Gastroesophageal sphincter (tissue), 4 donors: ENCODE measurements around the gene CYSTM1. TPM values are rescaled to one million over a fixed set of nuclear protein-coding genes. Genes with fewer than 3 reads are reported as not detected.
A peak's percentile ranks its signal among the peaks of the same experiment; 100 is the strongest.

ENCODE experiments used
- ATAC-seq: fragments of 150-250 bp; one replicate; pipeline ENCODE4 v1.9.1; 2016; ENCODE audit warnings: mild to moderate bottlenecking, moderate library complexity
- H3K27ac ChIP-seq, 4 donors: fragments of 200-600 bp; sonication (generic) in 3 of 4; 1 replicate in 3 of 4; 2 replicates in 1 of 4; pipeline ENCODE4 v1.5.1; 2016 to 2019
- H3K27me3 ChIP-seq: fragments of 200-600 bp; sonication (generic); one replicate; pipeline ENCODE4 v1.5.1; 2019
- H3K36me3 ChIP-seq, 2 donors: fragments of 200-600 bp; sonication (generic); one replicate each; pipeline ENCODE4 v1.5.1; 2019; ENCODE audit warnings: control low read depth in 1 of 2
- H3K4me1 ChIP-seq, 3 donors: fragments of 200-600 bp; sonication (generic); 1 replicate in 2 of 3; 2 replicates in 1 of 3; pipeline ENCODE4 v1.5.1; 2016 to 2019; ENCODE audit warnings: control low read depth in 2 of 3
- H3K4me3 ChIP-seq, 2 donors: fragments of 200-600 bp; sonication (generic); one replicate each; pipeline ENCODE4 v1.5.1; 2019; ENCODE audit warnings: mild to moderate bottlenecking in 1 of 2, moderate library complexity in 1 of 2
- H3K9me3 ChIP-seq, 3 donors: fragments of 200-600 bp; sonication (generic); one replicate each; pipeline ENCODE4 v1.5.1; 2017 to 2019; ENCODE audit warnings: control low read depth in 2 of 3
- EP300 ChIP-seq: sonication (generic); formaldehyde crosslinking; IDR thresholded peaks from one replicate; pipeline ENCODE4 v1.6.1; 2017; ENCODE audit warnings: antibody characterized with exemption, mild to moderate bottlenecking
- POLR2A ChIP-seq, 2 donors: fragments of 450-650 bp; IDR thresholded peaks; one replicate each; pipeline ENCODE4 v1.6.1; 2017; ENCODE audit warnings: antibody characterized with exemption in 2 of 2, mild to moderate bottlenecking in 2 of 2, moderate library complexity in 1 of 2
- POLR2AphosphoS5 ChIP-seq: sonication (generic); formaldehyde crosslinking; IDR thresholded peaks from one replicate; pipeline ENCODE4 v1.6.1; 2017; ENCODE audit warnings: antibody characterized with exemption
- WGBS, 2 donors: methylation state at CpG; one replicate each; pipeline ENCODE4 v1.1.5; 2018; ENCODE audit warnings: low coverage in 1 of 2; 5-methylcytosine and 5-hydroxymethylcytosine counted together
- total RNA-seq, 4 donors: library from RNA; depleted of rRNA; stranded (reverse); fragments of >200 nt; gene quantifications; one replicate each; pipeline ENCODE4 v1.1.0, GENCODE V29; 2016
- TF ChIP-seq, protein P1 (sequence below), 4 experiments: fragments of 200-600 bp in 2 of 4; fragments of 450-650 bp in 2 of 4; sonication (generic) in 1 of 4; IDR thresholded peaks; one replicate each; pipeline ENCODE4 v1.5.1; 2017 to 2019; ENCODE audit warnings: antibody characterized with exemption in 4 of 4, mild to moderate bottlenecking in 2 of 4, moderate library complexity in 2 of 4

Gene CYSTM1
- total RNA-seq, 4 donors from 2014 or later, result 41.6 to 102 (median 62.3) TPM

DNA sequence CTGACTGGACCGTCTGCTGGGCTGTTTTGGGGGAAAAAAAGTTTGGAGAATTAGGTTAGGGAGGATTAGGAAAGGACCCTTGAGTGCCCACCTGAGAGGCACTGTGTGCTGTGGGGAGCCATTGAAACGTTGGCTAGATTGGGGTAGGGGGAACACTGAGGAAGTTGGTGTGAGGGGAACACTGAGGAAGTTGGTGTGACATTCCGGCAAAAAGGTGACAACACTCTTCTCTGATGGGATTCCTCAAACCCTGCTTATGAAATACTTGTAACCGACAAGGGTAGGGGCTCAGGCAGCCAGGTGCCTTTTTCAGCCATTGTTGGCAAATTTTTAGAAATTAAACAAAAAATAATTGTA, 1.0 kb downstream of the CYSTM1 start:
- H3K27ac ChIP-seq, result peak overlapping the region; percentile 91 to 100 (median 96)
- H3K4me3 ChIP-seq, result peak overlapping the region; percentile 80 to 100
- no peaks in the 10 kb centered on the region for H3K27me3 ChIP-seq
- no peak for ATAC-seq
- WGBS, 2 donors, result 8 to 16% methylated on average over 3 to 4 of the region's 4 CpGs
- H3K4me1 ChIP-seq, result peaks cover 4 to 63% (median 20%) of the 10 kb centered on the region in 3 donors
- no peak for TF ChIP-seq POLR2AphosphoS5
- TF ChIP-seq, protein P1, sequence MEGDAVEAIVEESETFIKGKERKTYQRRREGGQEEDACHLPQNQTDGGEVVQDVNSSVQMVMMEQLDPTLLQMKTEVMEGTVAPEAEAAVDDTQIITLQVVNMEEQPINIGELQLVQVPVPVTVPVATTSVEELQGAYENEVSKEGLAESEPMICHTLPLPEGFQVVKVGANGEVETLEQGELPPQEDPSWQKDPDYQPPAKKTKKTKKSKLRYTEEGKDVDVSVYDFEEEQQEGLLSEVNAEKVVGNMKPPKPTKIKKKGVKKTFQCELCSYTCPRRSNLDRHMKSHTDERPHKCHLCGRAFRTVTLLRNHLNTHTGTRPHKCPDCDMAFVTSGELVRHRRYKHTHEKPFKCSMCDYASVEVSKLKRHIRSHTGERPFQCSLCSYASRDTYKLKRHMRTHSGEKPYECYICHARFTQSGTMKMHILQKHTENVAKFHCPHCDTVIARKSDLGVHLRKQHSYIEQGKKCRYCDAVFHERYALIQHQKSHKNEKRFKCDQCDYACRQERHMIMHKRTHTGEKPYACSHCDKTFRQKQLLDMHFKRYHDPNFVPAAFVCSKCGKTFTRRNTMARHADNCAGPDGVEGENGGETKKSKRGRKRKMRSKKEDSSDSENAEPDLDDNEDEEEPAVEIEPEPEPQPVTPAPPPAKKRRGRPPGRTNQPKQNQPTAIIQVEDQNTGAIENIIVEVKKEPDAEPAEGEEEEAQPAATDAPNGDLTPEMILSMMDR (IDR thresholded peaks at IDR 0.05), result no peak
- TF ChIP-seq POLR2A (IDR thresholded peaks at IDR 0.05), result no peak
- no peak for TF ChIP-seq EP300
- H3K9me3 ChIP-seq, result no peaks in the 10 kb centered on the region
- H3K36me3 ChIP-seq, result no peaks in the 10 kb centered on the region

DNA sequence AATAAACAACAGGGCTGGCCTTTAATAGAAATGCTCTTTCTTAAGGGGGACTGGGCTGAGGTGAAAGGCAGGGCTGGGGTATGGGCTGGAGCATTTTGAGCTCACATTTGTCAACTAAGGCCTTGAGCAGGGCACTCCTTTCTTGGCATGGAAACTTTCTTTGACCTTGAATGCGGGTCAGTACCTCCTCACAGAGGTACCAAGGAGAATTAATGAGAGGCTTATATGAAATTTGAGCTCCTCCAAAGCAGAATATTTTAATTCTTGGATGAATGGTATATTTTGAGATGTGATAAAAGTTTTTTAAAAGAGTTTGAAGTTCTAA, 3.1 kb downstream of the CYSTM1 start:
- Histone ChIP-seq H3K27me3 (no peaks in the 10 kb centered on the region), H3K36me3 (no peaks in the 10 kb centered on the region), H3K27ac (peak overlapping the region; percentile 52 to 100 (median 76)), H3K4me1 (peaks cover 12 to 83% (median 28%) of the 10 kb centered on the region in 3 donors), H3K4me3 (no peak overlapping the region), H3K9me3 (no peaks in the 10 kb centered on the region)
- WGBS, 2 donors, result 17 to 63% methylated on average over 1 of the region's 1 CpG
- TF ChIP-seq, protein P1 (IDR thresholded peaks at IDR 0.05), result no peak
- TF ChIP-seq POLR2AphosphoS5 (no peak), EP300 (no peak), POLR2A (IDR thresholded peaks at IDR 0.05) (no peak)
- ATAC-seq, result no peak

DNA sequence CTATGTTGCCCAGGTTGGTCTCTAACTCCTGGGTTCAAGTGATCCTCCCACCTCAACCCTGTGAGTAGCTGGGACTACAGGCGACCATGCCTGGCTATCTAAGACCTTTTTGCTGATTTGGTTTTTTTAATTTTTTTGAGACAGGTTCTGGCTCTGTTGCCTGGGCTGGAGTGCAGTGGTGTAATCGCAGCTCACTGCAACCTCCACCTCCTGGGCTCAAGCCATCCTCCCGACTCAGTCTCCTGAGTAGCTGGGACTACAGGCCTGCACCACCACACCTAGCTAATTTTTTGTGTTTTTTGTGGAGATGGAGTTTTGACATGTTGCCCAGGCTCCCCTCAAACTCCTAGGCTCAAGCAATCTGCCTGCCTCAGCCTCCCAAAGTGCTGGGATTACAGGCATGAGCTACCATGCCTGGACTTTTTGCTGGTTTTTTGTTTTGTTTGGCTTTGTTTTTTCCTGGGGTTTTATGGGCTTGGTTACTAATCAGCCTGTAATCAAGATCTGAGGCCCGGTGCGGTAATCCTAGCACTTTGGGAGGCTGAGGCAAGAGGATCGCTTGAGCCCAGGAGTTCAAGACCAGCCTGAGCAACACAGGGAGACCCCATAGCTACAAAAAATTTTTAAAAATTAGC, 3.6 kb downstream of the CYSTM1 start:
- 67 to 74% methylated on average over 1 to 5 of the region's 6 CpGs for WGBS, 2 donors
- no peak for ATAC-seq
- H3K4me1 ChIP-seq, result peaks cover 13 to 89% (median 31%) of the 10 kb centered on the region in 3 donors

DNA sequence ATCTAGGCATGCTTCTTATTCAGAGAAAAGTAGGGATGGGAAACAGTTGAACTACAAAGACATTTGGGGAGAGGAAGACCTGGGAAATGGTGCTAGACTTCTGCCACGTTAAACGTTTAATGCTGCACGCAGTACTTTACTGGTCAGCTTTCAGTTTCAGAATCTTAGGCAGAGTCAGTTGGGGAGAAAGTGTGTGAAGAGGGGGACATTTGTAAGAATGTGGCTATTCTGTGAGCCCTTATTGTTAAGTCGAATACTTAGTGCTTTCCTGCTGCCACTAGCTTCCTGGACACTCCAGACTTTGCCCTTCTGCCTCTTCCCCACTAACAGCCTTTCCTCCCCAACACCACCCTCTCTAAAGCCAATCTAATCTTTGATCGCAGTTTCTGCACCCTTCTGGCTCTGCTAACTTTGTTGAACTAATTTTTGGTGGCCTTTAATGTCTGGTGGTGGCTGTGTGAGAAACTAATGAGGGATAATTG, 6.1 kb downstream of the CYSTM1 start:
- Histone ChIP-seq H3K27ac (peak overlapping the region in 3 of 4 donors; percentile 58 to 69 (median 58)), H3K4me1 (peaks cover 13 to 82% (median 29%) of the 10 kb centered on the region in 3 donors), H3K4me3 (no peak overlapping the region), H3K9me3 (no peaks in the 10 kb centered on the region), H3K27me3 (no peaks in the 10 kb centered on the region), H3K36me3 (no peaks in the 10 kb centered on the region)
- 69 to 72% methylated on average over 3 to 5 of the region's 5 CpGs for WGBS, 2 donors
- no peak for TF ChIP-seq POLR2AphosphoS5
- ATAC-seq, result no peak

More for the DNA sequence above, 3.6 kb downstream of the CYSTM1 start:
- no peaks in the 10 kb centered on the region for H3K9me3 ChIP-seq
- peak overlapping the region; percentile 52 to 100 (median 72) for H3K27ac ChIP-seq
- TF ChIP-seq POLR2A (IDR thresholded peaks at IDR 0.05) (no peak), EP300 (no peak), POLR2AphosphoS5 (no peak)
- TF ChIP-seq, protein P1 (IDR thresholded peaks at IDR 0.05), result no peak
- no peaks in the 10 kb centered on the region for H3K27me3 ChIP-seq
- no peak overlapping the region for H3K4me3 ChIP-seq
- H3K36me3 ChIP-seq, result no peaks in the 10 kb centered on the region

DNA sequence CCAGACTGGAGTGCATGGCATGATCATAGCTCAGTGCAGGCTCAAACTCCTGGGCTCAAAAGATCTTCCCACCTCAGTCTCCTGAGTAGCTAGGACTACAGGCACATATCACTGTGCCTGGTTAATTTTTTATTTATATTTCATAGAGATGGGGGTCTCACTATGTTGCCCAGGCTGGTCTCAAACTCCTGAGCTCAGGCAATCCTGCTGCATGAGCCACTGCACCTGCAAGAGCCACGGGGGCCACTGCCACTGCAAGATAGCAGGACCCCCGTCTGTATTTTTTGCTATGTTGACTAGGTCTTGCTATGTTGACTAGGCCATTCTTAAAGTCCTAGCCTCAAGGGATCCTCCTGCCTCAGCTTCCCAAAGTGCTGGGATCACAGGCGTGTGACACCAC, 6.5 kb downstream of the CYSTM1 start:
- Histone ChIP-seq H3K9me3 (no peaks in the 10 kb centered on the region), H3K4me1 (peaks cover 13 to 82% (median 24%) of the 10 kb centered on the region in 3 donors), H3K27ac (peak overlapping the region in 3 of 4 donors; percentile 58 to 69 (median 58)), H3K36me3 (no peaks in the 10 kb centered on the region), H3K4me3 (no peak overlapping the region), H3K27me3 (no peaks in the 10 kb centered on the region)
- no peak for ATAC-seq
- TF ChIP-seq EP300, result no peak
- no peak for TF ChIP-seq POLR2A (IDR thresholded peaks at IDR 0.05)
- TF ChIP-seq POLR2AphosphoS5, result no peak
- TF ChIP-seq, protein P1 (IDR thresholded peaks at IDR 0.05), result no peak
- WGBS, 2 donors, result 90 to 96% methylated on average over 2 to 3 of the region's 3 CpGs
